ENCODE results near the gene CSRNP2. TPM values are rescaled to one million over a fixed set of nuclear protein-coding genes. Genes with fewer than 3 reads are reported as not detected.

CSRNP2 gene
- total and polyA plus RNA-seq, 2 of the 13 experiments (the other 11 are each of a cell fraction or from before 2014, with no cell fraction given), result 4.8 to 7.3 TPM

- TF ChIP-seq REST (IDR thresholded peaks at IDR 0.05; ENCODE audit: borderline replicate concordance in 1 of 2, low read depth in 1 of 2, low read length in 2 of 2), result peak; percentile 14 to 80
- peak; percentile 67; the same call in 1 of the 2 replicates for TF ChIP-seq ZNF124 (CRISPR knock-in tag; IDR thresholded peaks at IDR 0.05)
- no peak for TF ChIP-seq THYN1 (CRISPR knock-in tag; IDR thresholded peaks at IDR 0.05; ENCODE audit: borderline replicate concordance, low read depth)
- TF ChIP-seq SALL2 (CRISPR knock-in tag; IDR thresholded peaks at IDR 0.05), result peak; percentile 80
- TF ChIP-seq STAT5B (CRISPR knock-in tag; IDR thresholded peaks at IDR 0.05), result 0 out of 2 replicates have a peak, but pooled peaks have one; percentile 61
- TF ChIP-seq ZFP82 (CRISPR knock-in tag; IDR thresholded peaks at IDR 0.05; ENCODE audit: borderline replicate concordance), result no peak
- TF ChIP-seq ZNF253 (CRISPR knock-in tag; IDR thresholded peaks at IDR 0.05; ENCODE audit: borderline replicate concordance), result no peak
- TF ChIP-seq PBX2 (CRISPR knock-in tag; IDR thresholded peaks at IDR 0.05), result no peak
- TF ChIP-seq RAD21 (CRISPR knock-in tag; IDR thresholded peaks at IDR 0.05), result peak; percentile 96
- no peak for TF ChIP-seq ZSCAN30 (CRISPR knock-in tag; IDR thresholded peaks at IDR 0.05)
- peak; percentile 75; the same call in 1 of the 2 replicates for TF ChIP-seq SMAD1 (CRISPR knock-in tag; IDR thresholded peaks at IDR 0.05; ENCODE audit: borderline replicate concordance, low read depth)
- TF ChIP-seq HDAC6 (IDR thresholded peaks at IDR 0.05; ENCODE audit: low read depth, low read length), result no peak
- no peak for TF ChIP-seq NFRKB (IDR thresholded peaks at IDR 0.05)
- no peak for TF ChIP-seq HOXA7 (CRISPR knock-in tag; IDR thresholded peaks at IDR 0.05)
- no peak for TF ChIP-seq TEAD2 (CRISPR knock-in tag; IDR thresholded peaks at IDR 0.05)
- no peak for TF ChIP-seq CENPBD1 (CRISPR knock-in tag; IDR thresholded peaks at IDR 0.05; ENCODE audit: borderline replicate concordance, low read depth)
- 0 out of 2 replicates have a peak, but pooled peaks have one; percentile 21 for TF ChIP-seq RFX5 (IDR thresholded peaks at IDR 0.05; ENCODE audit: low read depth, low read length)
- peak; percentile 49; the same call in 1 of the 2 replicates for TF ChIP-seq MED1 (CRISPR knock-in tag; IDR thresholded peaks at IDR 0.05)
- peak; percentile 86 for TF ChIP-seq ZNF784 (CRISPR knock-in tag; IDR thresholded peaks at IDR 0.05; ENCODE audit: borderline replicate concordance)
- TF ChIP-seq CREM (IDR thresholded peaks at IDR 0.05), result peak; percentile 74
- TF ChIP-seq CREM (CRISPR knock-in tag; IDR thresholded peaks at IDR 0.05), result no peak
- TF ChIP-seq KDM4B (CRISPR knock-in tag; IDR thresholded peaks at IDR 0.05), result no peak
- 0 out of 2 replicates have a peak, but pooled peaks have one; percentile 24 for TF ChIP-seq HMG20B (CRISPR knock-in tag; conservative IDR thresholded peaks at IDR 0.05)
- no peak for TF ChIP-seq SYNCRIP (IDR thresholded peaks at IDR 0.05; ENCODE audit: insufficient read depth, low read depth, low read length)
- no peak; the same call in 1 of the 2 replicates for TF ChIP-seq ZNF451 (CRISPR knock-in tag; IDR thresholded peaks at IDR 0.05)
Measured at GRCh38 chr12:51047655-51048540, 35.5 kb downstream of the CSRNP2 start, which contains the start of gene LETMD1 (continued).

Measured in HepG2 (cell line).